Activated naive CD4-positive, alpha-beta T cell treated with anti-CD3 and anti-CD28 coated beads, Interleukin-2, amount 10 ng/mL, durations not matched to agents 7 days and 5 days (primary cell): ENCODE data around the gene AQP2.
A peak's percentile ranks its signal among the peaks of the same experiment; 100 is the strongest.

Source experiments
- CTCF ChIA-PET: fragments of 350-600 bp; sonication (Branson Sonifier 250); formaldehyde crosslinking; loops from one replicate; lab custom pipeline; 2021; ENCODE audit warnings: antibody characterized with exemption; lab: Charles Lee
- DNase-seq: peaks from one replicate; pipeline ENCODE4 v3.0.0-alpha.2; 2020
- H3K27ac Mint-ChIP-seq: one replicate; pipeline ENCODE4 v1.8.0; 2021; ENCODE audit warnings: mild to moderate bottlenecking, moderate library complexity, mixed read lengths
- H3K27me3 Mint-ChIP-seq: one replicate; pipeline ENCODE4 v1.8.0; 2021; ENCODE audit warnings: mild to moderate bottlenecking, mixed read lengths
- H3K36me3 Mint-ChIP-seq: one replicate; pipeline ENCODE4 v1.8.0; 2021; ENCODE audit warnings: mixed read lengths
- H3K4me1 Mint-ChIP-seq: one replicate; pipeline ENCODE4 v1.8.0; 2021; ENCODE audit warnings: mixed read lengths
- H3K4me3 Mint-ChIP-seq: one replicate; pipeline ENCODE4 v1.8.0; 2021; ENCODE audit warnings: mild to moderate bottlenecking, moderate library complexity, mixed read lengths
- H3K9me3 Mint-ChIP-seq: one replicate; pipeline ENCODE4 v1.8.0; 2021; ENCODE audit warnings: mixed read lengths

The AQP2 gene

DNA sequence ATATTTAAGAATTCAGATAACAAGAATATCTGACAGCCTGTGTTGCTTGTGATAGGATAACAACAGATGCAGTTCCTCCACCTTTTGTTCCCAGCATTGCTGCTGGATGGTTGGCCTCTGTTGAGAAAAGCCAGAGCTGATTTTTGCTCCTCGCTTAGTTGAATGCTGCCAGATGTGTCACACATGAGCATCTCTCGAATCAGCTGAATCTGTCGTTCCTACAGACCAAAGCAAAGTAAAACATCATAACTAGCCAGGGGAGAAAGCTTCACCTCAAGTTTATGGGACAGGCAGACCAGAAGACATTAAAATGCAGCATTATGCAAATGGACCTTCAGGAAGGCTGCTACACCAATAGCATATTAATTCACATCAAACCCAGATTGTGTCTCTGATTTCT, 54.6 kb downstream of the AQP2 start:
- Mint-ChIP-seq H3K4me3 (no peak overlapping the region), H3K9me3 (no peaks in the 10 kb centered on the region), H3K4me1 (no peaks in the 10 kb centered on the region), H3K27ac (no peak overlapping the region), H3K36me3 (peaks cover 62% of the 10 kb centered on the region), H3K27me3 (no peaks in the 10 kb centered on the region)
- DNase-seq: no peak
- CTCF ChIA-PET: interaction anchor here (0.9 to 1.4 kb wide), 3 partner anchors 21 to 66 kb away, joined by 3 to 6 read pairs (median 4); no protein-coding TSS in a partner anchor

DNA sequence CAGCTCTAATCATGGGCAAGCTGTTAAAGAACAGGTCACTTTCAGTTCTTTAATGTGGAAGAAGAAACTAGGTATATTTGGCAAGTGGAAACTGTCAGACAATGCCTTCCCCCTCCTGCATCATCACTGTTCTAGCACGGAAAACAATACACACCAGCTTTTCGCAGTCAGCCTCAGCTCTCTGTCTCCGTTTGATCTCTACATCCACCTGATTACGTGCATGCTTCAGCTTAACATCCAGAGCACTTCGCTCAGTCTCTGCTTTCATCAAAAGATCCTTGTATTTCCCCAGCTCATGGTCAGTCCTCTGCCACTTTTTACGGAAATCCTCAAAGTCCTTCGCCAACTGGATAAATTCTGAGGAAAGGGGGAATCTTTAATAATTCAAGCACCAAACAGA, 55.7 kb downstream of the AQP2 start:
- DNase-seq: no peak
- no peak overlapping the region for H3K4me3 Mint-ChIP-seq
- peaks cover 56% of the 10 kb centered on the region for H3K36me3 Mint-ChIP-seq
- CTCF ChIA-PET: interaction anchor here (1.0 to 1.3 kb wide), 3 partner anchors 10 to 243 kb away, joined by 3 to 4 read pairs (median 3); no protein-coding TSS in a partner anchor
- no peaks in the 10 kb centered on the region for H3K4me1 Mint-ChIP-seq
- H3K9me3 Mint-ChIP-seq: no peaks in the 10 kb centered on the region
- H3K27me3 Mint-ChIP-seq: no peaks in the 10 kb centered on the region
- peak overlapping the region; percentile 45 for H3K27ac Mint-ChIP-seq

DNA sequence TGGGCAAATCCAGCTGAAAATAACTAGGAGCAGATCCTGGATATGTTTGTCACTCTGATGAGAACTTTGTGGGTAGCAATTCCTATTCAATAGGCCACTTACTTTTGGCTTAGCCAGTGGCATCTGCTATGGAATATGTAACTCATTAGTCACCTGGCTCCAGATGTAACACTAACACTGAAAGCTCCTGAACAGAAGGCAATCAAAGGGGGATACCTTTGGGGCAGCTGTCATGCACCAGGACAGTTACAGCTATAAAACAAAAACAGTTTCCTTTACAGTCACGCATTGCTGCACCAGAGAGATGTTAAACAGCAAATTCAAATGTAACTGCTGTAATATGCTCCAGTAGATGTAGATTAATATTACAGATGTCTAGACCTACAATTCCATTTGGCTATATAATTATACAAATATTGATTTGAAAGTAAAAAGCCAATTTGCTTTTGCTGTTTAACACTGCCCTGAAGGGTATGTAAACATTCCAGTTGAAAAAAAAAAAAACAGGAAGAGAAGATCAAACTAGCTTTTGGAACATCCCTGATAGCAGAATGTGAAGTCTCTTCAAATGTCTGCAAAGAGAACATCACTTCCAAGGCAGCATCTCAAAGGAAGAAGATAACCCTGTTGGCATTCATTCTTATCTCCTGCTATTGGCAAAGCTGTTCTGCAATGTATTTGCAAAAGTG, 56.4 kb downstream of the AQP2 start:
- H3K36me3 Mint-ChIP-seq: peaks cover 52% of the 10 kb centered on the region
- H3K9me3 Mint-ChIP-seq: no peaks in the 10 kb centered on the region
- CTCF ChIA-PET: interaction anchor here (1.0 to 1.3 kb wide), 5 partner anchors 9 to 244 kb away, joined by 3 to 4 read pairs (median 3); no protein-coding TSS in a partner anchor
- H3K4me3 Mint-ChIP-seq: no peak overlapping the region
- no peaks in the 10 kb centered on the region for H3K4me1 Mint-ChIP-seq
- H3K27ac Mint-ChIP-seq: no peak overlapping the region
- no peaks in the 10 kb centered on the region for H3K27me3 Mint-ChIP-seq
- DNase-seq: no peak
